Measurements from ENCODE around the gene KIFC1.

DNA sequence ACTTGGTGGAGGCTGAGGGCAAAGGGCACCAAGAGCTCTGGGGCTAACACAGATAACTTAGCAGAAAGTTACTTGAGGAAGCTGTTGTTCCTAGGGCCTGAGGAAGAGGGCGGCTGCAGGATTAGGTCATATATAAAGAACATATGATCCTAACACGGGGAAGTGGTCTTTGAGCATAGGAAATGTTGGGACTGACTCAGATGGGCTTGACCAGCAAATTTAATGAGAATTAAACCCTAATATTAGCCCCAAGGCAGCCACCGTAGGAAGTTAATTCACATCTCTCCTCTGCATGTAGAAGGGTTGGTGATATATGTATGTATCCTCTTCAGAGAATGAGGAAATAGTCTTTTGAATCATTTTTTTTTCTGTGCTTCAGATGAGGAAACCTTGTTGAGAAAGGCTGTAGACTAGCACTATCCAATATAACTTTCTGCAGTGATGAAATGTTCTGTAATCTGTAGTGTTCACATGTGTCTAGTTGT lies 53.5 kb downstream of the KIFC1 start:
- TF ChIP-seq, protein P1, sequence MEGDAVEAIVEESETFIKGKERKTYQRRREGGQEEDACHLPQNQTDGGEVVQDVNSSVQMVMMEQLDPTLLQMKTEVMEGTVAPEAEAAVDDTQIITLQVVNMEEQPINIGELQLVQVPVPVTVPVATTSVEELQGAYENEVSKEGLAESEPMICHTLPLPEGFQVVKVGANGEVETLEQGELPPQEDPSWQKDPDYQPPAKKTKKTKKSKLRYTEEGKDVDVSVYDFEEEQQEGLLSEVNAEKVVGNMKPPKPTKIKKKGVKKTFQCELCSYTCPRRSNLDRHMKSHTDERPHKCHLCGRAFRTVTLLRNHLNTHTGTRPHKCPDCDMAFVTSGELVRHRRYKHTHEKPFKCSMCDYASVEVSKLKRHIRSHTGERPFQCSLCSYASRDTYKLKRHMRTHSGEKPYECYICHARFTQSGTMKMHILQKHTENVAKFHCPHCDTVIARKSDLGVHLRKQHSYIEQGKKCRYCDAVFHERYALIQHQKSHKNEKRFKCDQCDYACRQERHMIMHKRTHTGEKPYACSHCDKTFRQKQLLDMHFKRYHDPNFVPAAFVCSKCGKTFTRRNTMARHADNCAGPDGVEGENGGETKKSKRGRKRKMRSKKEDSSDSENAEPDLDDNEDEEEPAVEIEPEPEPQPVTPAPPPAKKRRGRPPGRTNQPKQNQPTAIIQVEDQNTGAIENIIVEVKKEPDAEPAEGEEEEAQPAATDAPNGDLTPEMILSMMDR (conservative IDR thresholded peaks at IDR 0.05; ENCODE audit: low read depth, low read length) = no peak
- TF ChIP-seq RFX5 (IDR thresholded peaks at IDR 0.05; ENCODE audit: low read depth, low read length) = no peak
- no peak for TF ChIP-seq POLR2A (IDR thresholded peaks at IDR 0.05; ENCODE audit: low read depth, low read length)
- no peak for TF ChIP-seq CHD1 (IDR thresholded peaks at IDR 0.05; ENCODE audit: low read depth, low read length)
- TF ChIP-seq SMC3 (IDR thresholded peaks at IDR 0.05; ENCODE audit: low read depth, low read length) = no peak
- TF ChIP-seq BHLHE40 (IDR thresholded peaks at IDR 0.05; ENCODE audit: low read depth, low read length) = no peak
